Epithelial cell of proximal tubule (primary cell): Measurements from ENCODE around the gene TBCD. TPM values are rescaled to one million over a fixed set of nuclear protein-coding genes. Genes with fewer than 3 reads are reported as not detected.
A peak's percentile ranks its signal among the peaks of the same experiment; 100 is the strongest.

Source experiments
- DNase-seq: peaks from one replicate; pipeline ENCODE4 v3.0.0-alpha.2; 2011; ENCODE audit warnings: low read depth
- H3K4me3 ChIP-seq: 2 replicates; pipeline ENCODE4 v1.5.1; 2011; ENCODE audit warnings: low read depth, mild to moderate bottlenecking, low read length
- CTCF ChIP-seq: conservative IDR thresholded peaks from 2 replicates; pipeline ENCODE4 v1.5.1; 2012; ENCODE audit warnings: low read depth, mild to moderate bottlenecking, low read length
- total RNA-seq: library from RNA; depleted of rRNA; stranded (reverse); fragments of >200 nt; gene quantifications from 2 replicates; pipeline ENCODE4 v1.2.3, GENCODE V29; 2015

TBCD gene
- total RNA-seq: 46.6 and 64.7 TPM in 2 replicates

- DNase-seq: no peak
- peak within 1 kb of the TSS; percentile 91 for H3K4me3 ChIP-seq
- no peak for TF ChIP-seq CTCF
These were observed at the start of gene TBCD for GRCh38 chr17:82751571-82752370. Gene TBCD (plus strand): TSS chr17:82752065. CDS start chr17:82752194, 129 bp downstream.

GRCh38 chr17:82702231-82702927, 49.5 kb upstream of the TBCD start:
- no peak overlapping the region for H3K4me3 ChIP-seq
- no peak for TF ChIP-seq CTCF
- no peak for DNase-seq

GRCh38 chr17:82703036-82703745, 48.7 kb upstream of the TBCD start:
- TF ChIP-seq CTCF: no peak

GRCh38 chr17:82703935-82704865, 47.7 kb upstream of the TBCD start:
- no peak for TF ChIP-seq CTCF
- no peak overlapping the region for H3K4me3 ChIP-seq
- DNase-seq: no peak

More at GRCh38 chr17:82703036-82703745, 48.7 kb upstream of the TBCD start:
- DNase-seq: no peak
- no peak overlapping the region for H3K4me3 ChIP-seq

GRCh38 chr17:82704886-82705285, 47.0 kb upstream of the TBCD start:
- no peak for TF ChIP-seq CTCF
- DNase-seq: no peak

GRCh38 chr17:82705756-82706155, 46.1 kb upstream of the TBCD start:
- H3K4me3 ChIP-seq: no peak overlapping the region
- no peak for TF ChIP-seq CTCF
- no peak for DNase-seq

More at GRCh38 chr17:82704886-82705285, 47.0 kb upstream of the TBCD start:
- no peak overlapping the region for H3K4me3 ChIP-seq
